Activated T-cell treated with anti-CD3 and anti-CD28 coated beads for 4 hours (primary cell): ENCODE results near the gene ASCC1.
"Not testable (repeated sequence)": the region's sequence is repeated elsewhere in the genome, so short reads cannot be mapped to it uniquely, and the experiment has no call there.

Source experiments
- DNase-seq: peaks from one replicate; pipeline ENCODE4 v3.0.0-alpha.2; 2020

The ASCC1 gene

GRCh38 chr10:72123616-72124015, 92.5 kb downstream of the ASCC1 start:
- no peak for DNase-seq

DNA sequence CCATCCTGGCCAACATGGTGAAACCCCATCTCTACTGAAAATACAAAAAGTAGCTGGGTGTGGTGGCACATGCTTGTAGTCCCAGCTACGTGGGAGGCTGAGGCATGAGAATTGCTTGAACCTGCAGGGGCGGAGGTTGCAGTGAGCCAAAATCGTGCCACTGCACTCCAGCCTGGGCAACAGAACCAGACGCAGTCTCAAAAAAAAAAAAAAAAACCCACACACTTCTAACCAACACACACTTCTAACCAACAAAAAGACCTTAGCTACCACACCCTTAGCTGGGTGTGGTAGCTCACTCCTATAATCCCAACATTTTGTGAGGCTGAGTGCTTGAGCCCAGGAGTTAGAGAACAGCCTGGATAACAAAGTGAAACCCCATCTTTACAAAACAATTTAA, 93.9 kb downstream of the ASCC1 start:
- no peak for DNase-seq

GRCh38 chr10:72121389-72121788, 94.7 kb downstream of the ASCC1 start:
- DNase-seq: no peak

DNA sequence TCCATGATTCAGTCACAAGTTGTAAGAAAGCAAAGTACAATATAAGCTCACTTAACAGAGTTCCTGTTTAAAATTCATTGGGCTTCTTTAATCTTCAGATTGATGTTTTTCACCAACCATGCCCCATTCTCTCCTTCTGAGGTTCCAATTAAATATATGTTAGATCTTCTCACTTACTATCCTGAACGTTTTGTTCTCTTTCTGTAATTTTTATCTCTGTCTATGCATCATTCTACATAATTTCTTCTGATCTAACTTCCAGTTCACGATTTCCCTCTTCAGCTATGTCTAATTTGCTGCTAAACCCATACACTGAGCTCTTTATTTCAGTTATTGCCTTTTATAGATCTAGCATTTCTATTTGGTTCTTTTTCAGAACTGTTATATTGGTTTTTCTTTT, 99.7 kb downstream of the ASCC1 start:
- DNase-seq: no peak

DNA sequence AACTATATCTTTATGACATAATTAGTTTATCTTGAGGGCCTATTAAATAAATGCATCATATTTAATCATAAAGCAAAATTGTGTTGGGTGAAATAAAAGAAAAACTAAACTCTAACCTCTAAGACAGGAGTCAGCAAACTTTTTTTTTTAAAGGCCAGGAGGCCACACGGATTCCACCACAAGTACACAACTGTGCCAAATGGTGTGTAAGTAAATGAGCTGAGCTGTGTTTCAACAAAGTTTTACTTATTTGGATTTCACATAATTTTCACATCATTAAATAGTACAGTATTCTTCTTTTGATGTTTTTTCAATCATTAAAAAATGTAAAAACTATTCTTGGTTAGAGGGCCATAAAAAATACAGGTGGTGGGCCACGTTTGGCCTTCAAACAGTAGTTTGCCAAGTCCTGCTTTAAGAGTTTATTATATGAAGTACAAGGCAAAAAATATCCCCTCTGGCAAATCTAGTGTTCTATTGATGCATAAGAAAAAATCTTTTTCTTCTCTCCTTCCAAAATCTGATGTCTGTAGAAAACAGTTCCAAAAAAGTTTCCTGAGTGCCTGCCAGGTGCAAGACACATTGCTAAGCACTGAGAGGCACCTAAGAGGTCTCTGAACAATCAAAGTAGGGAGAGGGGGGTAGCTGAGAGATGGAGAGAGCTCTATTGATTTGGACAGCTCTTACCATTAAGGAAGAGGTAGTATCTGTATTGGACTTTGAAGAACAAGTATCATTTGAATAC, 101.2 kb downstream of the ASCC1 start:
- DNase-seq: no peak

GRCh38 chr10:72110673-72111401, 105.2 kb downstream of the ASCC1 start:
- DNase-seq: no peak

GRCh38 chr10:72109636-72110157, 106.4 kb downstream of the ASCC1 start:
- no peak for DNase-seq

- no peak for DNase-seq
Measured at GRCh38 chr10:72108830-72109635, 107.0 kb downstream of the ASCC1 start.

DNA sequence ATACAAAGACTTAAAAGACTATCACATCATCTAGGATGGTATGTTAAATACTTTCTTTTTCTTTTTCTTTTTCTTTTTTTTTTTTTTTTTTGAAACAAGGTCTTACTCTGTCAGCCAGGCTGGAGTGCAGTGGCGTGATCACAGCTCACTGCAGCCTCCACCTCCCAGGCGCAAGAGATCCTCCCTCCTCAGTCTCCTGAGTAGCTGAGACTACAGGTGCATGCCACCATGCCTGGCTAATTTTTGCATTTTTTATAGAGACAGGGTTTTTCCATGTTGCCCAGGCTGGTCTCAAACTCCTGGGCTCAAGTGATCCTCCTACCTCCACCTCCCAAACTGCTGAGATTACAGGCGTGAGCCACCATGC, 108.1 kb downstream of the ASCC1 start:
- not testable (repeated sequence) for DNase-seq

DNA sequence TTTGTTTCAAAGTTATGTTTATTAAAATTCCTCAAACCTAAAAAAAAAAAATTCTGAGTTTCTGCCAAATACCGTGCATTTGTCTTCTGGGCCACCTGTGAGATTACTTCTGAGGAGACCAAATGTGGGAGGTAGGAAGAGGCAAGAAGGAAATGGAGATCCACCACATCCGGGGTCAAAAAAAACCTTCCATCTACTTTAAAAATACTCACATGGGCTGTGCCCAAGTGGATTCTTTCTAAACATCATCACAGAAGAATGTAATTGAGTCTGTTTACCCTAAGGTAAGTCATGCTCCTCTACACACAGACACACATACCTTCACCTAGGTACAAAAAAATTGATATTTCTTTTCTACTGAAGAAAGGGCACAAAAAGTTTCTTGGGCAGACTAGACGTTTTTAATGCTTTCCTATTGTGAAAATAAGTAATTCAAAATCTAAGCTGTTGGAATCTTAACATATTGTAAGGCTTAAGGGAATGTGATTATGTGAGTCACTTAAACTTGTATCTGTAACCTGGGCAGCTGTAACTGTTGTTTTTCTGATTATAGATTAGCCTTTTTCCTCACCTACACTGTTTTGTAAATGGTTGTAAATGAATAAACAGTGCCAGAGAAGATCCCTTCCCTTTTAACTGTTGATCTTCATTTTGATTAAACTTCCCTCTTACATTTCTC, 108.6 kb downstream of the ASCC1 start:
- no peak for DNase-seq

- no peak for DNase-seq
Measured at GRCh38 chr10:72106896-72107295, 109.2 kb downstream of the ASCC1 start.

GRCh38 chr10:72106154-72106849, 109.8 kb downstream of the ASCC1 start:
- DNase-seq: no peak

GRCh38 chr10:72105710-72106109, 110.4 kb downstream of the ASCC1 start:
- DNase-seq: no peak

GRCh38 chr10:72105098-72105475, 111.0 kb downstream of the ASCC1 start:
- no peak for DNase-seq

DNA sequence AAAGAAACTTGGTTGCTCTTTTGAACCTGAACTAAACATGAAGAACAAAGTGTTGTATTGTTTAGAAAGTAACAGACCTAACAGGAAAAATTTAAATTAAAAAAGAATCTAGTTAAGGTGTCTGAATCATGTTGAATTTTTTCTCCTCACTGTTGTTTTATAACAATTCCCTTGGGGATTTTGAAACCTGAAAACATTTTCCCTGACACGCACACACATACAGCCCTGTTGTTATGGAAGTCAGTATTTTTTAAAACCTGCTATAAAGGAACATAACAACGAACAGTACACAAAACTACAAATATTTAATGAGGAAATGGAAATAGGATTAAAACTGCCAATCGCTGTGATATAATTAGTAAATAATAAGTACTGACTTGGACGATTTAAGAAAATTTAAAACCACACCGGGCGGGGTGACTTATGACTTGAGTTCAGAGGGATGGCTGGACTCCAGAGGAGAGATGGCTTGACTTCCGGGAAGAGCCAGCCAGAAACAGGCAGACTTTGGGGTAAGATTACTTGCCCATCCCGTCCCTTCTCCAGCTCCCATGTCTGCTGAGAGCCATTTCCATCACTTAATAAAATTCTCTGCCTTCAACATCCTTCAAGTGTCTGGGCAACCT, 111.5 kb downstream of the ASCC1 start:
- no peak for DNase-seq

- DNase-seq: no peak
Measured at GRCh38 chr10:72099600-72099921, 116.5 kb downstream of the ASCC1 start.

- DNase-seq: no peak
Measured at GRCh38 chr10:72098836-72099599, 117.1 kb downstream of the ASCC1 start.

DNA sequence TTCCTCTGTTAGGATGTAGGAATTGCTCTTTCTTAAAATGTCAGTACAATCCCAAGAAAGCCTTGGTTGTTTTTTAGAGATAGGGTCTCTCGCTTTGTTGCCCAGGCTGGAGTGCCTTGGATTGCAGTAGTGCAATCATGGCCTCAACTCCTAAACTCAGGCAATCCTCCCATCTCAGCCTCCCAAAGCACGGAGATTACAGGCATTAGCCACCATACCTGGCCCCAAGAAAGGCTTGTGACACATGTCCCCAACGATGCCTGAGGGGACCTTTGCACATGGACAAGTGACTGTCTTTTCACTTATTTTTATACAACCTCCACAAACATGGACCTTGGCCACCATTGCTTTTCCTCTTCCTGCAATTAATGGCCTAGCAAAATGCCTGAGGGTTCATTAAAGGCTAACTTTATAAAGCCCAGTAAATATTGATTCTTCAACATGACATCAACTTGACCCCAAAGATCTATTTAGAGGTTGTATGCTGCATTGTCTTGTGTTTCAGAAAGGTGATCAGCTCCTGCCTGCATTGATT, 117.7 kb downstream of the ASCC1 start:
- DNase-seq: no peak

DNA sequence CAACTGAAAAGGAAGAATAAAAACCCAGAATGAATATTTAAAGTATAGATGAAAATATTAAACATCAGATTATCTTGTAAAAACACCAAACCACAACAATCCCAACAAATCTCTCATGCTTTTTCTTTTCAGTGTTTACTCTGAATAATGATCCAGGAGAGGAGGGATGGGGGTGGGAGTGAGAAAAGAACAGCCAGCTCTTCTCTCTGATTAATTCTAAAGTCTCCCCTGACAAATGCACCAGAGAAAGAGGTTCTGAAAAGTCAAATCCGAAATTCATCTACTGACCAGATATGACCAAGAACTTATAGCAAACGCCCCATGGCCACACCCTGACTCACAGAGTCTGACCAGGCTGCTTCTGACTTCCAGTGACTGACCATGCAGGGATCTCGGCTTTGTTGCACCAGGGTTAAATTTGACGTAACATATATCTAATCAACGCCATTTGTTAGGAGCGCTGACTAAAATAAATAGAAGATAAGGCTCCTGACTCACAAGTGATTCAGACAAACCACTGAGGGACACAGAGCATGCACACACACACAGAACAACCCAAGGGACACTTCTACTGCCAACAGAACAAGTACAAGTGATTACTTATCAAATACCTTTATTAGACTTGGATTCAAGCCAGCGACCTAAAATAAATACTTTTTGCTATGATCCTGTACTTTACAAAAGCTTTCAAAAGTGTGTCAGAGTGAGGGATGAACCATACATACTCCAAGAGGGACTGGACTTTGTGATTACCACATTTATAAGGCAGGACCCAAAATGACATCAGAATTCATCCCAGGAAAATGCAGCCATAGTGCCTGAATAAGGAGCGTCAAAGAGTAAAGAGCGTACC, 118.4 kb downstream of the ASCC1 start:
- DNase-seq: no peak
